Measurements from ENCODE around the gene FMN2.

DNA sequence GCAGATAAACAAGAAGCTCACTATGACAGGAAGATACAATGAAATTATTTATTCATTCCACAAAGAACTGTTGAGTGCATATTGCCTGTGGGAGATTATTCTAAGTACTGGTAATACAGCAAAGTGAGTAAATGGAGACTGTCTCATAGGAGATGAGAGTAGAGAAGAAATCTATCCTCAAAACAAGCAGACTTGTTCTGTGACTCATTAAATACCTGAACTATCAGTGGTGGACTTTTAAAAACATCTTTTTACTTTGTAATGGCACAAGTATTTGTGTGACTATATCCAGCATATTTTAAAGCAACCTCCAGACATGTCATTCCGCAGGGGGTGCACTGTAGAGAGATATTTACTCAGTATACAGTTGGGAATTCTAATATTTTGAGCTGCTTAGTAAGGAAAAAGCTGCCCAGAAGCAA is 259.2 kb downstream of the FMN2 start:
- TF ChIP-seq EZH2phosphoT487 (IDR thresholded peaks at IDR 0.05; ENCODE audit: borderline replicate concordance, low read length): no peak
- TF ChIP-seq, protein P1, sequence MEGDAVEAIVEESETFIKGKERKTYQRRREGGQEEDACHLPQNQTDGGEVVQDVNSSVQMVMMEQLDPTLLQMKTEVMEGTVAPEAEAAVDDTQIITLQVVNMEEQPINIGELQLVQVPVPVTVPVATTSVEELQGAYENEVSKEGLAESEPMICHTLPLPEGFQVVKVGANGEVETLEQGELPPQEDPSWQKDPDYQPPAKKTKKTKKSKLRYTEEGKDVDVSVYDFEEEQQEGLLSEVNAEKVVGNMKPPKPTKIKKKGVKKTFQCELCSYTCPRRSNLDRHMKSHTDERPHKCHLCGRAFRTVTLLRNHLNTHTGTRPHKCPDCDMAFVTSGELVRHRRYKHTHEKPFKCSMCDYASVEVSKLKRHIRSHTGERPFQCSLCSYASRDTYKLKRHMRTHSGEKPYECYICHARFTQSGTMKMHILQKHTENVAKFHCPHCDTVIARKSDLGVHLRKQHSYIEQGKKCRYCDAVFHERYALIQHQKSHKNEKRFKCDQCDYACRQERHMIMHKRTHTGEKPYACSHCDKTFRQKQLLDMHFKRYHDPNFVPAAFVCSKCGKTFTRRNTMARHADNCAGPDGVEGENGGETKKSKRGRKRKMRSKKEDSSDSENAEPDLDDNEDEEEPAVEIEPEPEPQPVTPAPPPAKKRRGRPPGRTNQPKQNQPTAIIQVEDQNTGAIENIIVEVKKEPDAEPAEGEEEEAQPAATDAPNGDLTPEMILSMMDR (conservative IDR thresholded peaks at IDR 0.05; ENCODE audit: low read depth, low read length): no peak
- TF ChIP-seq EZH2 (IDR thresholded peaks at IDR 0.05; ENCODE audit: low read length, unreplicated experiment): no peak

Measured in PC-3 (cell line).